Stimulated activated naive CD8-positive, alpha-beta T cell treated with anti-CD3 and anti-CD28 coated beads, Interleukin-15, Interleukin-2, amounts not matched to agents 100 U/mL and 50 U/mL, for 24 hours (primary cell): ENCODE data around the gene KTN1.

ENCODE experiments used
- ATAC-seq: fragments of 150-1000 bp; cut with Tn5 transposase; one replicate; pipeline ENCODE4 v1.10.0; 2021
- DNase-seq: peaks from one replicate; pipeline ENCODE4 v3.0.0; 2021

The KTN1 gene

DNA sequence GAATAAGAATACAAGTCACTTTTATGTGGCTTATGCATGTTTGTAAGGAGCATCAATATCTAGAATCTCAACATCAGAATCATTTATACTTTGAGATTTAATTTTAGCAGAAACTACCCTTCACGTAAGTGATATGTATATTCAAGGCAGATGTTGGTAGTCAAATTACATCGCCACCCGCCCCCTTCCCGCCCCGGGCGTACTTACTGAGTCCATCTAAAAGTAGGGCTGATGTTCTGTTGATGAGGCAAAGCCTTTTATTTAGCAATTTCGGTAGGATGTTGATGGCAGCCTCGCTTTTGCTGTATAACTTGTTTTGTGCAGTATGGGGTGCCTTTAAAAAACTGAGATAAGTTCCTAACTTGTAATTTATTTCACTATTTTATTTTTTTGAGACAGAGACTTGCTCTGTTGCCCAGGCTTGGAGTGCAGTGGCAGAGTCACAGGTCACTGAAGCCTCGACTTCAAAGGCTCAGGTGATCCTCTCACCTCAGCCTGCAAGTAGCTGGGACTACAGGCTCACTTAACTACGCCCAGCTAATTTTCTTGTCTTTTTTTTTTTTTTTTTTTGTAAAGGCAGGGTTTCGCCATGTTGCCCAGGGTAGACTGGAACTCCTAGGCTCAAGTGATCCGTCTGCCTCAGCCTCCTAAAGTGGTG lies 30.8 kb downstream of the KTN1 start:
- ATAC-seq (no peak), DNase-seq (no peak)

DNA sequence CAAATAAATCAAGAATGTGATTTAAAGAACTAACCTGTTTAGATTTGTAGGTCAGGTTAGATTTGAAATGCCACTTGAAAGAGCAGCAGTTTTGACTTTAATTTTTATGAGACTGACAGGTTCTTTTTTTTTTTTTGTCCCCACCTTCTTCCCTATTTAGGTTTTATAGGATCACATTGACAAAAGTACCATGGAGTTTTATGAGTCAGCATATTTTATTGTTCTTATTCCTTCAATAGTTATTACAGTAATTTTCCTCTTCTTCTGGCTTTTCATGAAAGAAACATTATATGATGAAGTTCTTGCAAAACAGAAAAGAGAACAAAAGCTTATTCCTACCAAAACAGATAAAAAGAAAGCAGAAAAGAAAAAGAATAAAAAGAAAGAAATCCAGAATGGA lies 31.9 kb downstream of the KTN1 start:
- no peak for DNase-seq
- no peak for ATAC-seq

- ATAC-seq, result no peak
- DNase-seq, result no peak
These were observed 34.3 kb downstream of the KTN1 start for GRCh38 chr14:55614304-55614703.

GRCh38 chr14:55620277-55620676 lies 40.3 kb downstream of the KTN1 start:
- DNase-seq (no peak), ATAC-seq (no peak)

DNA sequence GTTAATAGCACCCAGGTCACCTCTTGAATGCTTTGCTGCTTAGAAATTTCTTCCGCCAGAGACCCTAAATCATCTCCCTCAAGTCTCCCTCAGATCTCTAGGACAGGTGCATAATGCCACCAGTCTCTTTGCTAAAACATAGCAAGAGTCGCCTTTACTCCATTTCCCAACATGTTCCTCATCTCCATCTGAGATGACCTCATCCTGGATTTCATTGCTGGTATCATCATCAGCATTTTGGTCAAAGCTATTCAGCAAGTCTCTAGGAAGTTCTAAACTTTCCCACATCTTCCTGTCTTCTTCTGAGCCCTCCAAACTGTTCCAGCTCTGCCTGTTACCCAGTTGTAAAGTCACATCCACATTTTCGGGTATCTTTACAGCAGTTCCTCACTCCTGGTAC lies 41.0 kb downstream of the KTN1 start:
- DNase-seq (no peak), ATAC-seq (no peak)

- ATAC-seq, result no peak
These were observed 41.4 kb downstream of the KTN1 start for GRCh38 chr14:55621391-55621790.

DNA sequence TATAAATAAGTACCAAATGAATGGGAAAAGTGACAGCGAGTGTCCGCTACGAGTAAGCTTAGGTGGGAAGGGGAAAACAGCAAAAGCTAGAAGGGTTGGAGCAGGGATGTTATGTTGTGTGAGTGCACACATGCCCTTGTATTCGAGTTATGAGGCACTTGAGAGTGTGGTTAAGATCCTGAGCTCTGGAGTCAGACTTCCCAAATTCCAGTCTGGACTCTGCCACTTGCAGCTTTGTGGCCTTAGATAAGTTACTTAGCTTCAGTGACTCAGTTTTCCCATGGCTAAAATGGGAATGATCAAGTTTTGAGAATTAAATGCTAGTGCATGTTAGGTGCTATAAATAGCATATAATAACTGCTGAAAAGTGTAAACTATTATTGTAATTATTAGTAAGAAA lies 44.9 kb downstream of the KTN1 start:
- DNase-seq (no peak), ATAC-seq (no peak)

More at GRCh38 chr14:55621391-55621790, 41.4 kb downstream of the KTN1 start:
- DNase-seq, result no peak

DNA sequence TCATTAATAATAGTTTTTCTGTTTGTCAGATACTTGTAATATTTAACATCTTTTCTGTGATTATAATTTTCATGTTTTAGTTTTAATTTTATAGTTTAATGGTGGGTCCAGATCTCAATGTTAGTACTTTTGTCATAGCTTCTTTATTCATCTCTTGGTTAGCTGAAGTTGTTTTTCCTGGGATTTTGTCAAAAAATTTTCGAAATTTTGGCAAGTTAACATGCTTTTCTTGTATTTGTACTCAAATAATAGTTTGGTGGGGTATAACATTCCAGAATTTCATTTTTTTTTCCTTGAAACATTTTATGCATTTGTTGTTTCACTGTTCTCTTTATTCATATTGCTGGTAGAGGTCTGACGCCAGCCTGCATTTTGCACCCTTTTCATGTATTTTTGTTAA lies 45.5 kb downstream of the KTN1 start:
- ATAC-seq, result no peak
- DNase-seq, result no peak

- no peak for DNase-seq
- ATAC-seq, result no peak
These were observed 46.1 kb downstream of the KTN1 start for GRCh38 chr14:55626131-55626530.

- ATAC-seq (no peak), DNase-seq (no peak)
These were observed 48.4 kb downstream of the KTN1 start for GRCh38 chr14:55628426-55628825.

DNA sequence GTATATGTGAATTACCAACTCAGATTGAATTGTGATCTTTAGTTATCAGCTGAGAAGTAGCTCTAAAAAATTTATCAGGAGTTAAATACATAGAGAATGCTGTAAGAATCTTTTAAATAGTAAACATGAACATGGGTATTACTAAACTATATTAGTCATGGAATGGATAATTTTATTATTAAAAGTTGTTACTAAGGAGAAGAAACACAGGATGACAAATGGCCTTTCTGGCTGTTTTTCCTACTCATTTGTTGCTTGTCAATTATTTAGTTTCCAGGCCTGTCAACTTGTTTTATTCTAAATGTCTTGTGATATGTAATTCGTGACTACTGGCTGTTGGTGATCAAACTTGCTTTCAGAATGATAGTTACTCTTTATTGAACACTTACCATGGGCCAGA lies 58.7 kb downstream of the KTN1 start:
- no peak for DNase-seq
- ATAC-seq, result no peak

DNA sequence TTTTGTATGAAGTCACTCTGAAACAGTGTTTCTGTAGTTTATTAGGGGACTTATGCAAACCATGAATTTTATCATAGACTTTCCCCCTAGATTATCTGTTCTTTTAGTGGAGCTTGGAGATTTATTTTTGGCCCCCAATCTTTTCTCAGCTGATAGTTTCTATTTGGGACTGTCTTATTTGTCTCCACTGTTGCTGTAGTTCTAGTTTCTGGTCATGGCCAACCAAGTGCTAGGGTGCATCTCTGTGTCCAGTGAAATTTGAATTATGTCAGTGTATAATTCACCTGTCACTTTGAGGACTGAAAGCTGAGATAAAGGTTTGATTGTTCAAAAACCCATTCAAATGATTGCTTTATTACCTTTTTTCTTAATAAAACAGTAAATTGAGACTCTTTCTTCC lies 61.3 kb downstream of the KTN1 start:
- no peak for ATAC-seq
- no peak for DNase-seq

DNA sequence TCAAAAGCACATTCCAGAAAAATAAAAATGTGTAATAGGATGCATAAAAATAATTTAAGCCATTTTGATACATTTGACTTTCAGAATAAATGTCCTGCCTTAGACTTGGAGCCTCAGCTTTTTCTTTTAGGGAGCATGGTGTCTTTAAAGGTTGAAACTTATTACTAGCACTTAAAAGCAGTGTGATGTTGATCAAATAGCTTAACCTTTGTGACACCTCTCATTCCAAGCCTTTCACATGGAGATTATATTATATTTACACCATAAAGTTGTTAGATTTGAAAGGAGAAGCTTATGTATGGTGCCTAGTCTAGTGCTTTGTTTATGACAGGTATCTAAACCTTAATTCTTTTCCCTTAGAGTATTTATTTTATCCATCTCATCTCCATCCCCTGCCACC lies 61.9 kb downstream of the KTN1 start:
- ATAC-seq (no peak), DNase-seq (no peak)

GRCh38 chr14:55645145-55645544 lies 65.1 kb downstream of the KTN1 start:
- ATAC-seq, result no peak
- DNase-seq, result no peak

DNA sequence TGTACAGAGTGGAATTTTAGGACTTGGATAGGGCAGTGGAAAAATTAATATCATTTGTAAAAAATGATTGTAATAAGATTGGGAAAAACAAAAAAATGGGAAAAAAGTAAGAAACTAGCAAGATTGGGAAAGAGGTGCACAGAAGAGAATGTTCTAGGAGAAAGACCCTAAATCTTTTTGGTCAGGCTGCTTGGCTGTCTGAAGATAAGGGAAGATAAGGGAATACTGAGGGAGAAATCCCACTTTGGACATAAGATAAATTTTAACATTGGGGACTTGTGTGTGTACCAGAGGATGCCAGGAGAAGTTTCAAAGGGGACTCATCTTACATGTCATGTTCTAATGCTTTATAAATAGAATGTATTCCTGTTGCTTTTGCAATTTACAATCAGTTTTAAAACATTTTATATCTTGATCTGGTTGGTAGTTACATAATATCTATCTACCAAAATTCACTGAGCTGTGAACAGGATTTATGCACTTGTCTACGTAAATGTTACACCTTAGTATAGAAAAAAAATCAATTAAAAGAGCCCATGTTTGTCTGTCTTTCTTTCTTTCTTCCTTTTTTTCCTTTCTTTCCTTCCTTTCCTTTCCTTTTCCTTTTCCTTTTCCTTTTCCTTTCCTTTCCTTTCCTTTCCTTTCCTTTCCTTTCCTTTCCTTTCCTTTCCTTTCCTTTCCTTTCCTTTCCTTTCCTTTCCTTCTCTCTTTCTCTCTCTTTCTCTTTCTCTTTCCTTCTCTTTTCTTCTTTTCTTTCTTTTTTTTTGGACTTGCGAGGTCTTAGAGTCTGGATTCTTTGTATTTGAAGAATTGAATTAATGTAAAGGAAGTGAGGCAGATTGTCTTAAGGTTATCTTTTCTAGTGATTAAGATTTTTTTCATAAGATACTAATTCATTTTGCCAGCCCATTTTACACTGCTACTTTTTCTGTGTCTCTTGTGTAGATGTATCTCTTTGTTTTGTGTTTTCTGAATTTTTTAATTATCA lies 66.1 kb downstream of the KTN1 start:
- no peak for ATAC-seq

DNA sequence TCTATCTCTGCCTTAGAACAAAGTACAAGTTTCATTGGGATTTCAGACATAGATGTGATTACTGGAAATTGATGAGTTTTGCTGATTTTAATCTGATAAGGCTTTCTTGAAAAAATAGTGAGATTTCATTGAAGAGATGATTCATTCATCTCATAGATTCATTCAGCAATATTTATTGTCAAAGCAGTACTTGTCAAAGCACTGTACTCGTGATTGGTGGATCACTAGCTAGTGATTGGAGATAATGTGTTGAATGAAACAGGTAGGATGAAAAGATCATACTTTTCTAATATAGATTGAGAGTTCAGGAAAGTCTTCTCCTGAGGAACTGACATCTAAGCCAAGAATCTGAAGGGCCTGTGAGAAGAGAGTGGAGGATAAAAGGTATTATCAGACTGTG lies 71.0 kb downstream of the KTN1 start:
- DNase-seq, result no peak
- no peak for ATAC-seq

More for the DNA sequence above, 66.1 kb downstream of the KTN1 start:
- no peak for DNase-seq

GRCh38 chr14:55654243-55654642 lies 74.2 kb downstream of the KTN1 start:
- ATAC-seq (no peak), DNase-seq (no peak)

DNA sequence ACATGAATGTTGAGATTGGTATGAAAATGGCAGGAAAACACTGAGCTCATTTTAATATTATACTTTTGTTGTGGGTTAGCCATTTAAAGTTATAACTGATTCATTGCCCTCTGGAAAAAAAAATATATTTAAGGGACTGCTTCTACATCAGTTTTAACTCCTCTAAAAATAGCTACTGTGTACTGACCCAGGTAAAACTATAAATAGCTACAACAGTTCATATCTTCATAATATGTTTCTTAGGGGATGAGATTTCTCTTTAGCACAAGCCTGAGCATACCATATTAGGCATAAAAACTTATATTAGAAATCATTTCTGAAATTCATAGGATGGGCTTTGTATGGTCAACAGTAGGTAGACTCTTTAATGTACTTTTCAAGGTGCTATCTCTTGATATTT lies 81.0 kb downstream of the KTN1 start:
- ATAC-seq, result no peak

GRCh38 chr14:55662752-55663151 lies 82.7 kb downstream of the KTN1 start:
- ATAC-seq (no peak), DNase-seq (no peak)

More for the DNA sequence above, 81.0 kb downstream of the KTN1 start:
- DNase-seq, result no peak

- DNase-seq (no peak), ATAC-seq (no peak)
These were observed 85.2 kb downstream of the KTN1 start for GRCh38 chr14:55665067-55665675.

- DNase-seq (no peak), ATAC-seq (no peak)
These were observed 87.8 kb downstream of the KTN1 start for GRCh38 chr14:55667801-55668200.

GRCh38 chr14:55671641-55672040 lies 91.6 kb downstream of the KTN1 start:
- DNase-seq, result no peak
- ATAC-seq, result no peak

DNA sequence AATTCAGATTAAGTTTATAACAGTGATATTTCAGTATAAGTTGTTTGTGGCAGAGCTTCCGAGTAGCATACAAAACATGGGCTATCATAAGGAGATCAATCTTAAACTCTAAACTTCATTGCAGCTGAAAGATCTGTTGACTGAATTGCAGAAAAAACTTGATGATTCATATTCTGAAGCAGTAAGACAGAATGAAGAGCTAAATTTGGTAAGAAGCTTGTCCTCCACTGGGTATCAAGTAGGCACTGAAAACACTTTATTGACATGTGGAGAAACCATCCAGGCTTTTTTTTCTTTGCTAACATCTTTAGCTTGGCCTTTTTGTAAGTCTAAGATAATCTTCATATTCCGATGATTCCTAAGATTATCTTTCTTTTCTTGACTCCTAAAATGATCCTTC lies 93.0 kb downstream of the KTN1 start:
- no peak for ATAC-seq
- DNase-seq, result no peak
